ENCODE results near the gene ITIH6. TPM values are rescaled to one million over a fixed set of nuclear protein-coding genes. Genes with fewer than 3 reads are reported as not detected.
"Not testable (repeated sequence)": the region's sequence is repeated elsewhere in the genome, so short reads cannot be mapped to it uniquely, and the experiment has no call there.

The ITIH6 gene
- polyA plus RNA-seq, 3 donors: not detected

DNA sequence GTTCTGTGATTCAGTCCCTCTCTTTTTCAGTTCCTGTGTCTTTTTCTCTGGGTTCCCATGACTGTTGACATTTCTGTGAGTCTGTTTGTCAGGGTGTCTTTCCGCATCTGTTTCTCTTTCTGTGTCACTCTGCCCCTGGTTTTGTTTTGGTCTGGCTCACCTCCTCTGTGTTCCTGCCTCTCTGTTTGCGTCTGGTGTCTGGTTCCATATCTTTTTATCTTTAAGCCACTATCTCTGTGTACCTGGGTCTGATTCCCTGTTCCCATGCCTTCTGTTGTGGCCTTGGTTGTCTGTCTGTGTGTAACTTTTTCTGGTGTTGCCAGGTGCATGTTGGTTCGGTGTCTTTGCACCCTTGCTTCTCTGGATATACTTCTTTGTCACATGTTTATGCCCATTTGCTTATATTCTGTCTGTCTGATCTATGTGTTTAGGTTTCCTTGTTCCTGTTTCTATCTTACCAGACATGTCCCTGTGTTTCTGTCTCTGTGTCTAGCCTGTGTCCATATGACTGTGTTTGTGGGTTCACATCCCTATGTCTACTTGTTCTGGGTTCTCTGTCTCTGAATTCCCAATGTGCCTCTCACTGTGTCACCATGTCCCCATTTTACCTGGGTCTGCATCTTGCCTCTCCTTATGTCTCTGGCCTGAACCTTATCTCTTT lies 50.2 kb downstream of the ITIH6 start:
- H3K27ac ChIP-seq (ENCODE audit: low read depth, low read length): no peak overlapping the region
- 35 to 70% (median 70%) methylated on average over 3 of the region's 3 CpGs for WGBS, 3 donors

DNA sequence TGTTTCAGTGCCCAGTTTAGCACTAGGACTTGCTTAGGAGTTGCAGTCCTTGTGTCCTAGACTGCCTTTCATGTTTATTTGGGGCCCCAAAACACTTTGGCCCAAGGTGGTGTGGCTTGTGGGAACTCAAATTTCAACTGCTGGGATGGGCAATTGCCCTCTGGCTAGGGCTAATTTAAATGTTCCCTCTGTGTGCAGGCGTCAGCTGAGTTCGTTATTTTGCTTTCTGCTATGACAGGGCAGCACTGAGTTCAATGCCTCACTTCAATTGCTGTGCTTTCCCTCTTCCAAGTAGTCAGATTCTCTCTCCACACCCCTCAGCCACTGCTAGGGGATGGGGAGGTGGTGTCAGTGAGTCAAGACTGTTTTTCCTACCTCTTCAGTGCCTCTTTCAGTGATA lies 51.1 kb downstream of the ITIH6 start:
- no peak overlapping the region for H3K27ac ChIP-seq (ENCODE audit: low read depth, low read length)
- WGBS, 3 donors: 63 to 77% (median 70%) methylated on average over 2 of the region's 2 CpGs

GRCh38 chrX:54745676-54746075 lies 52.4 kb downstream of the ITIH6 start:
- no peak overlapping the region for H3K27ac ChIP-seq (ENCODE audit: low read depth, low read length)
- WGBS, 3 donors: 73 to 87% (median 80%) methylated on average over 2 of the region's 2 CpGs

DNA sequence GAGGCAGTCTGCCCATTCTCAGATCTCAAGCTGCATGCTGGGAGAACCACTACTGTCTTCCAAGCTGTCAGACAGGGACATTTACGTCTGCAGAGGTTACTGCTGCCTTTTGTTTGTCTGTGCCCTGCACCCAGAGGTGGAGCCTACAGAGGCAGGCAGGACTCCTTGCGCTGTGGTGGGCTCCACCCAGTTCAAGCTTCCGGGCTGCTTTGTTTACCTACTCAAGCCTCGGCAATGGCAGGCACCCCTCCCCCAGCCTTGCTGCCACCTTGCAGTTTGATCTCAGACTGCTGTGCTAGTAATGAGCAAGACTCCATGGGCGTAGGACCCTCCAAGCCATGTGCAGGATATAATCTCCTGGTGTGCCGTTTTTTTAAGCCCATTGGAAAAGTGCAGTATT lies 59.5 kb downstream of the ITIH6 start:
- H3K27ac ChIP-seq (ENCODE audit: low read depth, low read length): not testable (repeated sequence)
- WGBS, 3 donors: 73 to 91% (median 84%) methylated on average over 5 to 6 of the region's 6 CpGs

DNA sequence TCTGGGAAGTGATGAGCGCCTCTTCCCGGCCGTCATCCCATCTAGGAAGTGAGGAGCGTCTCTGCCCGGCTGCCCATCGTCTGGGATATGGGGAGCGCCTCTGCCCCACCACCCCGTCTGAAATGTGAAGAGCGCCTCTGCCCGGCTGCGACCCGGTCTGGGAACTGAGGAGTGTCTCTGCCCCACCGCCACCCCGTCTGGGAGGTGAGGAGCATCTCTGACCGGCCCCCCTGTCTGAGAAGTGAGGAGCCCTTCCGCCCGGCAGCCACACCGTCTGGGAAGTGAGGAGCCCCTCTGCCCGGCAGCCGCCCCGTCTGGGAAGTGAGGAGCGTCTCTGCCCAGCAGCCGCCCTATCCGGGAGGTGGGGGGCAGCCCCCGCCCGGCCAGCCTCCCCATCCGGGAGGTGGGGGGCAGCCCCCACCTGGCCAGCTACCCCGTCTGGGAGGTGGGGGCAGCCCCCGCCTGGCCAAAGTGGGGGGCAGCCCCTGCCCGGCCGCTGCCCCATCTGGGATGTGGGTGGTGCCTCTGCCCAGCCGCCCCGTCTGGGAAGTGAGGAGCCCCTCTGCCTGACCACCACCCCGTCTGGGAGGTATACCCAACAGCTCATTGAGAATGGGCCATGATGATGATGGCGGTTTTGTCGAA lies 61.6 kb downstream of the ITIH6 start:
- H3K27ac ChIP-seq (ENCODE audit: low read depth, low read length): not testable (repeated sequence)
- 83 to 97% (median 95%) methylated on average over 10 to 34 of the region's 36 CpGs for WGBS, 3 donors

DNA sequence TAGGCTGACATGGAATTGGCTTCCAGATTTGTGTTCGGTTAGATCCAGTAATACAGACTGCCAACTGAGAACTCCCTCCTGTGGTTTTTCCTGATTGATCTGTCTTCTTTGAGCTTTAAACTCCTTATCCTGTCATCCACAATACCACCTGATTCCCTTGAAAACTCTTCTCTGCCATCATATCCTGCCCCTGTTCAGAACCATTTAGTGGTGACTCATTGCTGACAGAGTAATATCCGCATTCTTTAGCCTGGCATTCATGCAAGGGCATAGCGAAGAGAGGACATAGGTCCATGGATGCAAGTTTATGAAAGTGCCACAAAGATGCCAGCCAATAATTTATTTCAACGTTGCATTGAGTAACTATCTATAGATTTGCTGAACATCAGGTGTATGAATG lies 76.6 kb downstream of the ITIH6 start:
- no peak overlapping the region for H3K27ac ChIP-seq (ENCODE audit: low read depth, low read length)
- WGBS, 3 donors: 72 to 90% (median 90%) methylated on average over 4 of the region's 4 CpGs

GRCh38 chrX:54715621-54716020 lies 82.4 kb downstream of the ITIH6 start:
- no peak overlapping the region for H3K27ac ChIP-seq (ENCODE audit: low read depth, low read length)
- 71 to 86% (median 71%) methylated on average over 1 of the region's 1 CpG for WGBS, 3 donors

GRCh38 chrX:54714424-54714823 lies 83.6 kb downstream of the ITIH6 start:
- H3K27ac ChIP-seq (ENCODE audit: low read depth, low read length): no peak overlapping the region

DNA sequence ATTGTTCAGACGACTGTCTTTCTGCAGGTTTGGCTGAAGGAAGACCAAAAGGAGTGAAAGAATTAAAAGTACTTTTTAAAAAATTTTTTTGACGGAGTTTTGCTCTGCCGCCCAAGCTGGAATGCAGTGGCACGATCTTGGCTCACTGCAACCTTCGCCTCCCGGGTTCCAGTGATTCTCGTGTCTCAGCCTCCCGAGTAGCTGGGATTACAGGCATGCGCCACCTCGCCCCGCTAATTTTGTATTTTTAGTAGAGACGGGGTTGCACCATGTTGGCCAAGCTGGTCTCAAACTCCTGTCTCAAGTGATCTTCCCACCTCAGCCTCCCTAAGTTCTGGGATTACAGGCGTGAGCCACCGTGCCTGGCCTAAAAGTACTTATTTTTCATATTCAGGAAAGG lies 86.3 kb downstream of the ITIH6 start:
- WGBS, 3 donors: 90 to 96% (median 95%) methylated on average over 14 of the region's 14 CpGs
- no peak overlapping the region for H3K27ac ChIP-seq (ENCODE audit: low read depth, low read length)

- WGBS, 3 donors: 28 to 55% (median 38%) methylated on average over 1 of the region's 1 CpG
- no peak overlapping the region for H3K27ac ChIP-seq (ENCODE audit: low read depth, low read length)
Observed at GRCh38 chrX:54710920-54711319, 87.1 kb downstream of the ITIH6 start.

- WGBS, 3 donors: 48 to 74% (median 58%) methylated on average over 2 of the region's 2 CpGs
- H3K27ac ChIP-seq (ENCODE audit: low read depth, low read length): no peak overlapping the region
Observed at GRCh38 chrX:54708404-54708803, 89.7 kb downstream of the ITIH6 start.

Other genes with a start within 250 kb of the ITIH6 start
- 10 to 100 TPM; 44.1 to 79.6 (median 67.6) TPM for gene MAGED2, start 9.5 kb upstream of the ITIH6 start, polyA plus RNA-seq
- gene TRO, start 122.6 kb upstream of the ITIH6 start, polyA plus RNA-seq: 1 to 10 TPM; 2.3 to 4.8 (median 4.3) TPM
- gene PFKFB1, start 195.9 kb upstream of the ITIH6 start, polyA plus RNA-seq: 10 to 100 TPM in 1 of 3 donors, 1 to 10 TPM in 2; 2.4 to 31.0 (median 7.3) TPM
- gene APEX2, start 202.1 kb upstream of the ITIH6 start, polyA plus RNA-seq: 10 to 100 TPM in 1 of 3 donors, 1 to 10 TPM in 2; 4.8 to 10.4 (median 7.1) TPM
- under 1 TPM in 2 of 3 donors, not detected in 1; 0.12 to 0.21 TPM for gene ALAS2, start 232.7 kb upstream of the ITIH6 start, polyA plus RNA-seq

Measured in adipose tissue (tissue), 3 donors.